WTC11 (cell line): ENCODE data around the gene RRP1. TPM values are rescaled to one million over a fixed set of nuclear protein-coding genes. Genes with fewer than 3 reads are reported as not detected.
A peak's percentile ranks its signal among the peaks of the same experiment; 100 is the strongest.

Source experiments
- ATAC-seq: fragments of 200-7000 bp; cut with Tn5 transposase; 2 replicates; pipeline ENCODE4 v1.10.0; 2021; ENCODE audit warnings: mild to moderate bottlenecking, moderate library complexity
- CTCF ChIA-PET: fragments of 300-600 bp; sonication (Branson Sonifier 250); formaldehyde crosslinking; loops from one replicate; lab custom pipeline; 2021; ENCODE audit warnings: antibody characterized with exemption; lab: Charles Lee
- POLR2A ChIA-PET: fragments of 350-600 bp; sonication (Branson Sonifier 250); formaldehyde crosslinking; loops from one replicate; lab custom pipeline; 2021; ENCODE audit warnings: antibody characterized with exemption; lab: Charles Lee
- DNase-seq: peaks from one replicate; pipeline ENCODE4 v3.0.0; 2021; ENCODE audit warnings: low spot score
- H3K27ac Mint-ChIP-seq: 2 replicates; pipeline ENCODE4 v1.8.0; 2021; ENCODE audit warnings: mixed read lengths
- H3K27me3 Mint-ChIP-seq: 2 replicates; pipeline ENCODE4 v1.8.0; 2021; ENCODE audit warnings: low read depth, mild to moderate bottlenecking, moderate library complexity, mixed read lengths
- H3K36me3 Mint-ChIP-seq: 2 replicates; pipeline ENCODE4 v1.8.0; 2021; ENCODE audit warnings: mixed read lengths
- H3K4me1 Mint-ChIP-seq: 2 replicates; pipeline ENCODE4 v1.8.0; 2022; ENCODE audit warnings: mixed read lengths
- H3K4me3 Mint-ChIP-seq: 2 replicates; pipeline ENCODE4 v1.8.0; 2021; ENCODE audit warnings: mild to moderate bottlenecking, moderate library complexity, mixed read lengths
- H3K9me3 Mint-ChIP-seq: 2 replicates; pipeline ENCODE4 v1.8.0; 2021; ENCODE audit warnings: mixed read lengths
- AFF4 ChIP-seq: sonication (generic); formaldehyde crosslinking; IDR thresholded peaks from 2 replicates; pipeline ENCODE4 v1.8.1; 2023; ENCODE audit warnings: mild to moderate bottlenecking, missing genetic modification reagents, borderline replicate concordance
- ATF1 ChIP-seq: sonication (generic); formaldehyde crosslinking; IDR thresholded peaks from 2 replicates; pipeline ENCODE4 v1.8.1; 2023; ENCODE audit warnings: mild to moderate bottlenecking, moderate library complexity, missing genetic modification reagents
- ATF6 ChIP-seq: sonication (generic); formaldehyde crosslinking; IDR thresholded peaks from 2 replicates; pipeline ENCODE4 v1.8.1; 2023; ENCODE audit warnings: mild to moderate bottlenecking, missing genetic modification reagents
- CREB1 ChIP-seq: sonication (generic); formaldehyde crosslinking; IDR thresholded peaks from 2 replicates; pipeline ENCODE4 v1.8.0; 2023; ENCODE audit warnings: mild to moderate bottlenecking, missing genetic modification reagents
- CREM ChIP-seq: sonication (generic); formaldehyde crosslinking; IDR thresholded peaks from 2 replicates; pipeline ENCODE4 v1.8.1; 2022; ENCODE audit warnings: mild to moderate bottlenecking, missing genetic modification reagents, moderate library complexity
- E2F4 ChIP-seq: sonication (generic); formaldehyde crosslinking; IDR thresholded peaks from 2 replicates; pipeline ENCODE4 v1.8.1; 2022; ENCODE audit warnings: low read depth, mild to moderate bottlenecking, moderate library complexity, missing genetic modification reagents, borderline replicate concordance
- E2F5 ChIP-seq: sonication (generic); formaldehyde crosslinking; IDR thresholded peaks from 2 replicates; pipeline ENCODE4 v1.8.1; 2022; ENCODE audit warnings: mild to moderate bottlenecking, moderate library complexity, missing genetic modification reagents
- ELF4 ChIP-seq: sonication (generic); formaldehyde crosslinking; IDR thresholded peaks from 2 replicates; pipeline ENCODE4 v1.8.1; 2022; ENCODE audit warnings: low read depth, mild to moderate bottlenecking, moderate library complexity, missing genetic modification reagents
- ETV6 ChIP-seq: sonication (generic); formaldehyde crosslinking; IDR thresholded peaks from 2 replicates; pipeline ENCODE4 v1.8.1; 2022; ENCODE audit warnings: mild to moderate bottlenecking, missing genetic modification reagents
- GRHL2 ChIP-seq: fragments of 250-450 bp; sonication (Bioruptor Pico); IDR thresholded peaks from 2 replicates; pipeline ENCODE4 v1.8.0; 2022; ENCODE audit warnings: mild to moderate bottlenecking, moderate library complexity; ENCODE audit not compliant: insufficient replicate concordance, severe bottlenecking
- HMGA2 ChIP-seq: fragments of 250-450 bp; sonication (Bioruptor Pico); IDR thresholded peaks from 2 replicates; pipeline ENCODE4 v1.4.0; 2021; ENCODE audit warnings: mild to moderate bottlenecking, moderate library complexity
- MYBL2 ChIP-seq: sonication (generic); formaldehyde crosslinking; IDR thresholded peaks from 2 replicates; pipeline ENCODE4 v1.8.1; 2023; ENCODE audit warnings: mild to moderate bottlenecking, moderate library complexity, missing genetic modification reagents
- NFE2L1 ChIP-seq: sonication (generic); formaldehyde crosslinking; IDR thresholded peaks from 2 replicates; pipeline ENCODE4 v1.8.1; 2023; ENCODE audit warnings: missing genetic modification reagents
- NR1H2 ChIP-seq: sonication (generic); formaldehyde crosslinking; IDR thresholded peaks from 2 replicates; pipeline ENCODE4 v1.9.0; 2021; ENCODE audit warnings: mild to moderate bottlenecking, moderate library complexity, missing genetic modification reagents
- NR3C1 ChIP-seq: sonication (generic); formaldehyde crosslinking; conservative IDR thresholded peaks from 2 replicates; pipeline ENCODE4 v1.8.1; 2023; ENCODE audit warnings: low read depth, mild to moderate bottlenecking, missing genetic modification reagents
- SOX15 ChIP-seq: fragments of 250-450 bp; sonication (Bioruptor Pico); IDR thresholded peaks from 2 replicates; pipeline ENCODE4 v1.9.0; 2021; ENCODE audit warnings: mild to moderate bottlenecking
- SP1 ChIP-seq: sonication (generic); formaldehyde crosslinking; conservative IDR thresholded peaks from 2 replicates; pipeline ENCODE4 v1.8.1; 2022; ENCODE audit warnings: missing genetic modification reagents
- ZBTB43 ChIP-seq: sonication (generic); formaldehyde crosslinking; IDR thresholded peaks from 2 replicates; pipeline ENCODE4 v1.8.1; 2023; ENCODE audit warnings: mild to moderate bottlenecking, missing genetic modification reagents
- ZNF138 ChIP-seq: sonication (generic); formaldehyde crosslinking; conservative IDR thresholded peaks from 2 replicates; pipeline ENCODE4 v1.8.1; 2022; ENCODE audit warnings: mild to moderate bottlenecking, moderate library complexity, missing genetic modification reagents
- ZNF232 ChIP-seq: sonication (generic); formaldehyde crosslinking; IDR thresholded peaks from 2 replicates; pipeline ENCODE4 v1.8.0; 2022; ENCODE audit warnings: mild to moderate bottlenecking, missing genetic modification reagents
- ZNF281 ChIP-seq: sonication (generic); formaldehyde crosslinking; IDR thresholded peaks from 2 replicates; pipeline ENCODE4 v1.8.0; 2023; ENCODE audit warnings: mild to moderate bottlenecking, missing genetic modification reagents
- ZNF416 ChIP-seq: fragments of 250-450 bp; sonication (Bioruptor Pico); IDR thresholded peaks from 2 replicates; pipeline ENCODE4 v1.9.0; 2021; ENCODE audit warnings: mild to moderate bottlenecking, inconsistent platforms
- ZNF671 ChIP-seq: fragments of 250-450 bp; sonication (Bioruptor Pico); IDR thresholded peaks from 2 replicates; pipeline ENCODE4 v1.8.0; 2021; ENCODE audit warnings: mild to moderate bottlenecking
- total RNA-seq: library from RNA; stranded (reverse); gene quantifications from 3 replicates; pipeline ENCODE4 v1.2.3, GENCODE V29; 2021

RRP1 gene
- total RNA-seq, 1 experiment from 2014 or later, result 53.0 TPM

- Mint-ChIP-seq H3K9me3 (peaks cover 7% of the 10 kb centered on the region), H3K4me3 (no peak overlapping the region), H3K27me3 (no peaks in the 10 kb centered on the region), H3K27ac (no peak overlapping the region), H3K4me1 (peaks cover 15% of the 10 kb centered on the region), H3K36me3 (peaks cover 14% of the 10 kb centered on the region; the same call in 1 of the 2 replicates)
- ChIA-PET POLR2A (no interaction called here), CTCF (interaction anchor here (0.6 to 4.0 kb wide), 18 partner anchors 9 to 175 kb away, joined by 3 to 40 read pairs (median 4); partner anchors contain the start of gene RRP1)
- ATAC-seq (peak; percentile 43), DNase-seq (peak; percentile 41)
- TF ChIP-seq CREB1 (CRISPR knock-in tag), result no peak
- TF ChIP-seq NR1H2 (CRISPR knock-in tag), result no peak
- TF ChIP-seq ATF6 (CRISPR knock-in tag), result no peak
- TF ChIP-seq ZNF281 (CRISPR knock-in tag), result no peak
- no peak for TF ChIP-seq ZNF671 (CRISPR knock-in tag)
- no peak for TF ChIP-seq CREM (CRISPR knock-in tag)
- TF ChIP-seq SP1 (CRISPR knock-in tag), result no peak
- no peak for TF ChIP-seq E2F4
- no peak for TF ChIP-seq MYBL2
Measured at GRCh38 chr21:43816611-43817071, 27.3 kb downstream of the RRP1 start.

- Mint-ChIP-seq H3K9me3 (peaks cover 7% of the 10 kb centered on the region), H3K27ac (no peak overlapping the region), H3K27me3 (no peaks in the 10 kb centered on the region), H3K4me3 (no peak overlapping the region), H3K4me1 (peaks cover 13% of the 10 kb centered on the region), H3K36me3 (peaks cover 14% of the 10 kb centered on the region; the same call in 1 of the 2 replicates)
- ATAC-seq (no peak), DNase-seq (no peak)
- CTCF ChIA-PET, result interaction anchor here (0.6 to 4.0 kb wide), 18 partner anchors 8 to 163 kb away, joined by 3 to 40 read pairs (median 5); partner anchors contain the start of gene RRP1
- POLR2A ChIA-PET, result no interaction called here
- TF ChIP-seq ZNF232 (CRISPR knock-in tag), result no peak
- TF ChIP-seq ETV6 (CRISPR knock-in tag), result no peak
- TF ChIP-seq AFF4 (CRISPR knock-in tag), result no peak
- TF ChIP-seq ZNF416 (CRISPR knock-in tag), result no peak
- no peak for TF ChIP-seq GRHL2 (CRISPR knock-in tag)
- no peak for TF ChIP-seq E2F5 (CRISPR knock-in tag)
- no peak for TF ChIP-seq NR3C1 (CRISPR knock-in tag)
- TF ChIP-seq ELF4, result no peak
- TF ChIP-seq HMGA2 (CRISPR knock-in tag), result no peak
- no peak for TF ChIP-seq SOX15 (CRISPR knock-in tag)
- TF ChIP-seq ZBTB43, result no peak
- TF ChIP-seq NFE2L1 (CRISPR knock-in tag), result no peak
- no peak for TF ChIP-seq ATF1
- TF ChIP-seq ZNF138 (CRISPR knock-in tag), result no peak
Measured at GRCh38 chr21:43817157-43818086, 28.0 kb downstream of the RRP1 start.
